Loucy (cell line): ENCODE measurements around the gene ARF1.

Experiments
- CTCF ChIP-seq: fragments of 200-600 bp; sonication (generic); conservative IDR thresholded peaks from 2 replicates; pipeline ENCODE4 v1.5.1; 2014; ENCODE audit warnings: mild to moderate bottlenecking, antibody characterized with exemption, low read length
- EZH2phosphoT487 ChIP-seq: fragments of 200-600 bp; IDR thresholded peaks from 2 replicates; pipeline ENCODE4 v1.6.1; 2018; ENCODE audit warnings: antibody characterized with exemption, mild to moderate bottlenecking, moderate library complexity, borderline replicate concordance

GRCh38 chr1:228076796-228077430, 5.6 kb upstream of the ARF1 start:
- no peak for TF ChIP-seq CTCF
- no peak for TF ChIP-seq EZH2phosphoT487
